Measurements from ENCODE around the gene KLRC4. TPM values are rescaled to one million over a fixed set of nuclear protein-coding genes. Genes with fewer than 3 reads are reported as not detected.
"Not testable (repeated sequence)": the region's sequence is repeated elsewhere in the genome, so short reads cannot be mapped to it uniquely, and the experiment has no call there.

Gene KLRC4
- total RNA-seq, 3 donors from 2014 or later (not counting 1 experiment from before 2014, with no cell fraction given): 15.9 to 54.7 (median 51.4) TPM

DNA sequence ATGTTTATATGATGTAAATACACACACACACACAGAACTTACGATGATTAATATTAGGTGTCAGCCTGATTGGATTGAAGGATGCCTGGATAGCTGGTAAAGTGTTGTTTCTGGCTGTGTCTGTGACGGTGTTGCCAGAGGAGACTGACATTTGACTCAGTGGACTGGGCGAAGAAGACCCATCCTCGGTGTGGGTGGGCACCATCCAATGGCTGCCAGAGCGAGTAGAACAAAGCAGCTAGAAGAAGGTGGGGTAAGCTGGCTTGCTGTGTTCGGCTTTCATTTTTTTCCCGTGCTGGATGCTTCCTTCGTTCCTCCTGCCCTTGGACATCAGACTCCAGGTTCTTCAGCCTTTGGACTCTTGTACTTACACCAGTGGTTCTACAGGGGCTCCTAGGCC, 31.6 kb upstream of the KLRC4 start:
- H3K36me3 Mint-ChIP-seq; intact Hi-C loops (cut with micrococcal nuclease); H3K4me3 Mint-ChIP-seq; H3K4me3 ChIP-seq (ENCODE audit: low read length); H3K27me3 Mint-ChIP-seq (ENCODE audit: low read depth in 2 of 2); DNase-seq; H3K36me3 ChIP-seq (ENCODE audit: control insufficient read depth, insufficient read depth, low read length); H3K4me1 ChIP-seq (ENCODE audit: control insufficient read depth, insufficient read depth, low read length); H3K27me3 ChIP-seq (ENCODE audit: control insufficient read depth, insufficient read depth, low read length); H3K4me1 Mint-ChIP-seq; H3K27ac ChIP-seq (ENCODE audit: low read length); H3K9me3 Mint-ChIP-seq; ATAC-seq; H3K9me3 ChIP-seq (ENCODE audit: control insufficient read depth, insufficient read depth, low read length): not testable (repeated sequence)
- peak overlapping the region in 1 of 2 donors; percentile 52 for H3K27ac Mint-ChIP-seq
- WGBS (ENCODE audit: insufficient coverage): 92% methylated on average over 7 of the region's 8 CpGs

DNA sequence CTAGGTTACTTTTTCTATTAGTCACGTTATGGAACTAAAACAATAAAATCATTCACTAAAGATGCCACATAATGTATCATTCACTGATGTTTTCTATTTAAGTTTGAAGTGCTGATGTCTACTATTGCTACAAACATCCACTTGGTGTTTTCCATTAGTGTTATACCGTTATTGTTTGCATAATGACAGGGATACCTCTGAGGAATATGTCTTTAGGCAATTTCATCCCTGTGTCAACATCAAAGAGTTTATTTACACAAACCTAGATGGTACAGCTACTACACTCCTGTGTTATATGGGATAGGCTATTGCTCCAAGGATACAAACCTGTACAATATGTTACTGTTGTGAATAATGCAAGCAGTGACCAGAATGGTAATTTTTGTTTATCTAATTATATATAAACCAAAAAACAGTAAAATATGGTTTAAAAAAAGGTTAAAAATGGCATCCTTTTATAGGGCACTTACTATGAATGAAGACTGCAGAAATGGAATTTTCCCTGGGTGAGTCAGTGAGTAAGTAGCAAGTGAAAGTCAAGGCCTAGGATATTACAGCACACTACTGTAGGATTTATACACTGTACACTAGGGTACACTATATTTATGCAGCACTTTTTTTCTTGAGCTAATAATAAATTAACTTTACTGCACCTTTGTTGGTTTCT, 30.2 kb upstream of the KLRC4 start:
- H3K27ac ChIP-seq (ENCODE audit: low read length); H3K27me3 ChIP-seq (ENCODE audit: control insufficient read depth, insufficient read depth, low read length); intact Hi-C loops (cut with micrococcal nuclease); H3K27me3 Mint-ChIP-seq (ENCODE audit: low read depth in 2 of 2); H3K36me3 ChIP-seq (ENCODE audit: control insufficient read depth, insufficient read depth, low read length); H3K9me3 Mint-ChIP-seq; H3K36me3 Mint-ChIP-seq; H3K4me3 ChIP-seq (ENCODE audit: low read length); H3K4me1 ChIP-seq (ENCODE audit: control insufficient read depth, insufficient read depth, low read length); H3K27ac Mint-ChIP-seq; H3K4me3 Mint-ChIP-seq; DNase-seq; H3K9me3 ChIP-seq (ENCODE audit: control insufficient read depth, insufficient read depth, low read length): not testable (repeated sequence)
- ATAC-seq: peak in 1 of 3 donors; percentile 37
- WGBS (ENCODE audit: insufficient coverage): no CpG with 5 or more reads among the region's 2 CpGs
- H3K4me1 Mint-ChIP-seq: peaks cover 0 to 12% of the 10 kb centered on the region in 2 donors

DNA sequence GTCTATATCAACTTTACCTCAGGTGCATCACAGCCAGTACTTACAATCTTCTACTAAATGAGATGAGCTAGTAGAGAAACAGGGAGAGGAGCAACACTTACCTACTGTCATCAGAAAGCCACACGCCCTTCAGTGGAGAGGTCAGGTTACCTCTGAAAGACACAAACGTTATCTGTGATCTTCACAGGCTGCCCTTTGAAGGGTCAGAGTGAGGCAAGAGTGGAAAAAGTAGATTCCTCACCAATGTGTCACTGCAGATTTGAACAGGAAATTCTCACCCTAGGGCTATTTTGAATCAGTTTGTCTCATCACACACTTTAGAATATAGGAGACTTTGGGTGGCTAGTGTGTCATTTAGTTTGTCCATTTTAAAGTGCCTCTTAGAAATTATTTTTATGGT, 28.0 kb upstream of the KLRC4 start:
- H3K4me3 ChIP-seq (ENCODE audit: low read length); H3K36me3 ChIP-seq (ENCODE audit: control insufficient read depth, insufficient read depth, low read length); H3K36me3 Mint-ChIP-seq; intact Hi-C loops (cut with micrococcal nuclease); DNase-seq; H3K27me3 Mint-ChIP-seq (ENCODE audit: low read depth in 2 of 2); H3K9me3 ChIP-seq (ENCODE audit: control insufficient read depth, insufficient read depth, low read length); H3K4me3 Mint-ChIP-seq; H3K27ac ChIP-seq (ENCODE audit: low read length); H3K4me1 ChIP-seq (ENCODE audit: control insufficient read depth, insufficient read depth, low read length); H3K27me3 ChIP-seq (ENCODE audit: control insufficient read depth, insufficient read depth, low read length); H3K9me3 Mint-ChIP-seq: not testable (repeated sequence)
- H3K27ac Mint-ChIP-seq: peak overlapping the region in 1 of 2 donors; percentile 11
- peaks cover 0 to 17% of the 10 kb centered on the region in 2 donors for H3K4me1 Mint-ChIP-seq
- ATAC-seq: peak in 2 of 3 donors; percentile 70 to 82
- no CpG with 5 or more reads among the region's 2 CpGs for WGBS (ENCODE audit: insufficient coverage)

DNA sequence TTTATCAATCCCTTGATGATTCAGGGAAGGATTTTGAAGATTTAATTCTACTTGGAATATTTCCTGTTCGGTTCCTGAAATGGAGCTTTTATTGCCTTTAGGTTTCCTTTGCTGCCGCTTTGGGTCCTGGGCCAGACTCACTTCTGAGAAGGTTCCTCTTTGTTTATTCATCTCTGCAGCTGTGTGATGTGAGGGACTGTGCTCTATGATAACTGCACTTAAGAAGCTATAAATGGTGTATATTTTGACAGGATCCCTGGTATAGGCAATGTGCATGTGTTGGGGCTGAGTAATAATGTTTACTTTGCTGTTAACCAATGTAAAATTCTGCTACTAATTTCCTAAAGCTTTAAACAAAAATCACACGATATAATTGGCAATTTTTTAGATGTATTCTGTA, 26.3 kb upstream of the KLRC4 start, which contains the start of gene KLRC2:
TSS of gene KLRC2 (minus strand) at position 195 of the 400 bp plus-strand sequence. CDS start at position 171, 24 bp downstream.
- H3K36me3 Mint-ChIP-seq; H3K27me3 Mint-ChIP-seq (ENCODE audit: low read depth in 2 of 2); H3K27me3 ChIP-seq (ENCODE audit: control insufficient read depth, insufficient read depth, low read length); H3K9me3 ChIP-seq (ENCODE audit: control insufficient read depth, insufficient read depth, low read length); H3K9me3 Mint-ChIP-seq; intact Hi-C loops (cut with micrococcal nuclease); H3K4me1 ChIP-seq (ENCODE audit: control insufficient read depth, insufficient read depth, low read length); H3K36me3 ChIP-seq (ENCODE audit: control insufficient read depth, insufficient read depth, low read length): not testable (repeated sequence)
- Histone ChIP-seq H3K4me3 (ENCODE audit: low read length) (peak within 1 kb of the TSS; percentile 35), H3K27ac (ENCODE audit: low read length) (peak within 1 kb of the TSS; percentile 25)
- DNase-seq: peak in 1 of 2 donors; percentile 11
- ATAC-seq: peak in 2 of 3 donors; percentile 47 to 64
- Mint-ChIP-seq H3K27ac (peak within 1 kb of the TSS in 1 of 2 donors; percentile 60), H3K4me3 (peak within 1 kb of the TSS; percentile 37), H3K4me1 (peaks cover 0 to 15% of the 10 kb centered on the region in 2 donors)
- 31% methylated on average over 2 of the region's 3 CpGs for WGBS (ENCODE audit: insufficient coverage)

DNA sequence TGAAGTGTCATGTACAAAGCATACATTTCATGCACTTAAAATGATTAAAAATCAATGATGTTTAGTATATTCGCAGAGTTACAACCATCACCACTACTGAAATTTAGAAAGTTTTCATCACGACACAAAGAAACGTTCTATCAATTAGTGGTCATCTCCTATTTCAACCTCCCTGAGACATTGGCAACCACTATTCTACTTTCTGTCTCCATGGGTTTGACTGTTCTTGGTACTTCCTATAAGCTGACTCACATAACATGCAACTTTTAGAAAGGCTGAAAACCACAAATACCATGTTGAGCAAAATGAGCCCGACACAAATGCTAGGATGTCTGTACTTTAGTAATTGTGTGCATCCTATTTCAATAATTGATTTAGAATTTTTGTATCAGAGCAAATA, 21.1 kb upstream of the KLRC4 start:
- H3K36me3 ChIP-seq (ENCODE audit: control insufficient read depth, insufficient read depth, low read length); H3K9me3 ChIP-seq (ENCODE audit: control insufficient read depth, insufficient read depth, low read length); H3K36me3 Mint-ChIP-seq; H3K4me1 ChIP-seq (ENCODE audit: control insufficient read depth, insufficient read depth, low read length); H3K27me3 ChIP-seq (ENCODE audit: control insufficient read depth, insufficient read depth, low read length); H3K4me3 Mint-ChIP-seq; H3K27ac ChIP-seq (ENCODE audit: low read length); H3K4me3 ChIP-seq (ENCODE audit: low read length); DNase-seq; H3K27me3 Mint-ChIP-seq (ENCODE audit: low read depth in 2 of 2); intact Hi-C loops (cut with micrococcal nuclease); H3K9me3 Mint-ChIP-seq: not testable (repeated sequence)
- WGBS (ENCODE audit: insufficient coverage): 41% methylated on average over 3 of the region's 4 CpGs
- peak overlapping the region in 1 of 2 donors; percentile 38 for H3K27ac Mint-ChIP-seq
- peak in 2 of 3 donors; percentile 75 to 88 for ATAC-seq
- peaks cover 0 to 11% of the 10 kb centered on the region in 2 donors for H3K4me1 Mint-ChIP-seq

DNA sequence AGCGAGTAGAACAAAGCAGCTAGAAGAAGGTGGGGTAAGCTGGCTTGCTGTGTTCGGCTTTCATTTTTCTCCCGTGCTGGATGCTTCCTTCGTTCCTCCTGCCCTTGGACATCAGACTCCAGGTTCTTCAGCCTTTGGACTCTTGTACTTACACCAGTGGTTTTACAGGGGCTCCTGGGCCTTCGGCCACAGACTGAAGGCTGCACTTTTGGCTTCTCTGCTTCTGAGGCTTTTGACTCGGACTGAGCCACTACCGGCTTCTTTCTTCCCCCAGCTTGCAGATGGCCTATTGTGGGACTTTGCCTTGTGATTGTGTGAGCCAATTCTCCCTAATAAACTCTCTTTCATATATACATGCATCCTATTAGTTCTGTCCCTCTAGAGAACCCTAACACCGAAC, 16.4 kb upstream of the KLRC4 start:
- H3K9me3 Mint-ChIP-seq; H3K36me3 ChIP-seq (ENCODE audit: control insufficient read depth, insufficient read depth, low read length); H3K4me1 Mint-ChIP-seq; H3K9me3 ChIP-seq (ENCODE audit: control insufficient read depth, insufficient read depth, low read length); H3K27me3 ChIP-seq (ENCODE audit: control insufficient read depth, insufficient read depth, low read length); H3K4me3 Mint-ChIP-seq; H3K4me3 ChIP-seq (ENCODE audit: low read length); H3K36me3 Mint-ChIP-seq; H3K4me1 ChIP-seq (ENCODE audit: control insufficient read depth, insufficient read depth, low read length); ATAC-seq; H3K27me3 Mint-ChIP-seq (ENCODE audit: low read depth in 2 of 2); DNase-seq; intact Hi-C loops (cut with micrococcal nuclease); H3K27ac ChIP-seq (ENCODE audit: low read length): not testable (repeated sequence)
- WGBS (ENCODE audit: insufficient coverage): 96% methylated on average over 6 of the region's 8 CpGs
- peak overlapping the region in 1 of 2 donors; percentile 67 for H3K27ac Mint-ChIP-seq

DNA sequence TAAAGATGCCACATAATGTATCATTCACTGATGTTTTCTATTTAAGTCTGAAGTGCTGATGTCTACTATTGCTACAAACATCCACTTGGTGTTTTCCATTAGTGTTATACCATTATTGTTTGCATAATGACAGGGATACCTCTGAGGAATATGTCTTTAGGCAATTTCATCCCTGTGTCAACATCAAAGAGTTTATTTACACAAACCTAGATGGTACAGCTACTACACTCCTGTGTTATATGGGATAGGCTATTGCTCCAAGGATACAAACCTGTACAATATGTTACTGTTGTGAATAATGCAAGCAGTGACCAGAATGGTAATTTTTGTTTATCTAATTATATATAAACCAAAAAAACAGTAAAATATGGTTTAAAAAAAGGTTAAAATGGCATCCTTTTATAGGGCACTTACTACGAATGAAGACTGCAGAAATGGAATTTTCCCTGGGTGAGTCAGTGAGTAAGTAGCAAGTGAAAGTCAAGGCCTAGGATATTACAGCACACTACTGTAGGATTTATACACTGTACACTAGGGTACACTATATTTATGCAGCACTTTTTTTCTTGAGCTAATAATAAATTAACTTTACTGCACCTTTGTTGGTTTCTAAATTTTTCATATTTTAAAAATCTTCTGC, 14.8 kb upstream of the KLRC4 start:
- not testable (repeated sequence) for H3K36me3 ChIP-seq (ENCODE audit: control insufficient read depth, insufficient read depth, low read length); H3K4me3 Mint-ChIP-seq
- WGBS (ENCODE audit: insufficient coverage): no CpG with 5 or more reads among the region's 1 CpG

DNA sequence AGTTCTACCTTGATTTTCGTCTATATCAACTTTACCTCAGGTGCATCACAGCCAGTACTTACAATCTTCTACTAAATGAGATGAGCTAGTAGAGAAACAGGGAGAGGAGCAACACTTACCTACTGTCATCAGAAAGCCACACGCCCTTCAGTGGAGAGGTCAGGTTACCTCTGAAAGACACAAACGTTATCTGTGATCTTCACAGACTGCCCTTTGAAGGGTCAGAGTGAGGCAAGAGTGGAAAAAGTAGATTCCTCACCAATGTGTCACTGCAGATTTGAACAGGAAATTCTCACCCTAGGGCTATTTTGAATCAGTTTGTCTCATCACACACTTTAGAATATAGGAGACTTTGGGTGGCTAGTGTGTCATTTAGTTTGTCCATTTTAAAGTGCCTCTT, 12.6 kb upstream of the KLRC4 start:
- H3K4me3 ChIP-seq (ENCODE audit: low read length); H3K27me3 Mint-ChIP-seq (ENCODE audit: low read depth in 2 of 2); H3K36me3 Mint-ChIP-seq; H3K9me3 ChIP-seq (ENCODE audit: control insufficient read depth, insufficient read depth, low read length); H3K9me3 Mint-ChIP-seq; H3K27me3 ChIP-seq (ENCODE audit: control insufficient read depth, insufficient read depth, low read length); DNase-seq; H3K36me3 ChIP-seq (ENCODE audit: control insufficient read depth, insufficient read depth, low read length); H3K27ac ChIP-seq (ENCODE audit: low read length); intact Hi-C loops (cut with micrococcal nuclease); H3K4me3 Mint-ChIP-seq; H3K4me1 ChIP-seq (ENCODE audit: control insufficient read depth, insufficient read depth, low read length); H3K4me1 Mint-ChIP-seq: not testable (repeated sequence)
- WGBS (ENCODE audit: insufficient coverage): no CpG with 5 or more reads among the region's 3 CpGs
- peak overlapping the region in 1 of 2 donors; percentile 47 for H3K27ac Mint-ChIP-seq
- peak; percentile 72 to 89 (median 81) for ATAC-seq

More for the DNA sequence above, 14.8 kb upstream of the KLRC4 start:
- H3K4me1 ChIP-seq (ENCODE audit: control insufficient read depth, insufficient read depth, low read length); H3K4me3 ChIP-seq (ENCODE audit: low read length); H3K36me3 Mint-ChIP-seq; H3K27ac ChIP-seq (ENCODE audit: low read length); H3K9me3 Mint-ChIP-seq; H3K27ac Mint-ChIP-seq; H3K9me3 ChIP-seq (ENCODE audit: control insufficient read depth, insufficient read depth, low read length); DNase-seq; H3K4me1 Mint-ChIP-seq; intact Hi-C loops (cut with micrococcal nuclease); H3K27me3 Mint-ChIP-seq (ENCODE audit: low read depth in 2 of 2); H3K27me3 ChIP-seq (ENCODE audit: control insufficient read depth, insufficient read depth, low read length): not testable (repeated sequence)
- ATAC-seq: peak in 1 of 3 donors; percentile 24

Measured in natural killer cell (primary cell).